Gastroesophageal sphincter (tissue), 4 donors: ENCODE results near the gene ACBD6. TPM values are rescaled to one million over a fixed set of nuclear protein-coding genes. Genes with fewer than 3 reads are reported as not detected.

Experiments
- ATAC-seq: fragments of 150-250 bp; one replicate; pipeline ENCODE4 v1.9.1; 2016; ENCODE audit warnings: mild to moderate bottlenecking, moderate library complexity
- H3K27ac ChIP-seq, 4 donors: fragments of 200-600 bp; sonication (generic) in 3 of 4; 1 replicate in 3 of 4; 2 replicates in 1 of 4; pipeline ENCODE4 v1.5.1; 2016 to 2019
- H3K27me3 ChIP-seq: fragments of 200-600 bp; sonication (generic); one replicate; pipeline ENCODE4 v1.5.1; 2019
- H3K36me3 ChIP-seq, 2 donors: fragments of 200-600 bp; sonication (generic); one replicate each; pipeline ENCODE4 v1.5.1; 2019; ENCODE audit warnings: control low read depth in 1 of 2
- H3K4me1 ChIP-seq, 3 donors: fragments of 200-600 bp; sonication (generic); 1 replicate in 2 of 3; 2 replicates in 1 of 3; pipeline ENCODE4 v1.5.1; 2016 to 2019; ENCODE audit warnings: control low read depth in 2 of 3
- H3K4me3 ChIP-seq, 2 donors: fragments of 200-600 bp; sonication (generic); one replicate each; pipeline ENCODE4 v1.5.1; 2019; ENCODE audit warnings: mild to moderate bottlenecking in 1 of 2, moderate library complexity in 1 of 2
- H3K9me3 ChIP-seq, 3 donors: fragments of 200-600 bp; sonication (generic); one replicate each; pipeline ENCODE4 v1.5.1; 2017 to 2019; ENCODE audit warnings: control low read depth in 2 of 3
- CTCF ChIP-seq, 4 experiments: fragments of 200-600 bp in 2 of 4; fragments of 450-650 bp in 2 of 4; sonication (generic) in 1 of 4; IDR thresholded peaks; one replicate each; pipeline ENCODE4 v1.5.1; 2017 to 2019; ENCODE audit warnings: antibody characterized with exemption in 4 of 4, mild to moderate bottlenecking in 2 of 4, moderate library complexity in 2 of 4
- EP300 ChIP-seq: sonication (generic); formaldehyde crosslinking; IDR thresholded peaks from one replicate; pipeline ENCODE4 v1.6.1; 2017; ENCODE audit warnings: antibody characterized with exemption, mild to moderate bottlenecking
- POLR2A ChIP-seq, 2 donors: fragments of 450-650 bp; IDR thresholded peaks; one replicate each; pipeline ENCODE4 v1.6.1; 2017; ENCODE audit warnings: antibody characterized with exemption in 2 of 2, mild to moderate bottlenecking in 2 of 2, moderate library complexity in 1 of 2
- POLR2AphosphoS5 ChIP-seq: sonication (generic); formaldehyde crosslinking; IDR thresholded peaks from one replicate; pipeline ENCODE4 v1.6.1; 2017; ENCODE audit warnings: antibody characterized with exemption
- WGBS, 2 donors: methylation state at CpG; one replicate each; pipeline ENCODE4 v1.1.5; 2018; ENCODE audit warnings: low coverage in 1 of 2; 5-methylcytosine and 5-hydroxymethylcytosine counted together
- total RNA-seq, 4 donors: library from RNA; depleted of rRNA; stranded (reverse); fragments of >200 nt; gene quantifications; one replicate each; pipeline ENCODE4 v1.1.0, GENCODE V29; 2016

ACBD6 gene
- total RNA-seq, 4 donors from 2014 or later: 27.1 to 41.3 (median 39.7) TPM

- Histone ChIP-seq H3K4me3 (no peak overlapping the region), H3K27ac (no peak overlapping the region), H3K4me1 (peaks cover 0 to 8% (median 0%) of the 10 kb centered on the region in 3 donors), H3K27me3 (peaks cover 29% of the 10 kb centered on the region), H3K9me3 (no peaks in the 10 kb centered on the region), H3K36me3 (no peaks in the 10 kb centered on the region)
- TF ChIP-seq CTCF (IDR thresholded peaks at IDR 0.05) (no peak), POLR2AphosphoS5 (no peak), EP300 (no peak), POLR2A (IDR thresholded peaks at IDR 0.05) (no peak)
- 93% methylated on average over 3 of the region's 12 CpGs; no CpG with 5 or more reads in 1 of the 2 donors for WGBS, 2 donors
- ATAC-seq: no peak
Measured at GRCh38 chr1:180267211-180267561, 235.2 kb downstream of the ACBD6 start.

GRCh38 chr1:180266275-180267210 lies 235.8 kb downstream of the ACBD6 start:
- Histone ChIP-seq H3K27ac (no peak overlapping the region), H3K4me1 (peaks cover 0 to 14% (median 0%) of the 10 kb centered on the region in 3 donors), H3K27me3 (peaks cover 29% of the 10 kb centered on the region), H3K36me3 (no peaks in the 10 kb centered on the region), H3K9me3 (no peaks in the 10 kb centered on the region), H3K4me3 (no peak overlapping the region)
- no peak for ATAC-seq
- TF ChIP-seq POLR2A (IDR thresholded peaks at IDR 0.05): no peak
- TF ChIP-seq EP300: no peak
- no peak for TF ChIP-seq POLR2AphosphoS5
- no peak for TF ChIP-seq CTCF (IDR thresholded peaks at IDR 0.05)
- WGBS, 2 donors: 82 to 97% methylated on average over 4 to 6 of the region's 28 CpGs

- peaks cover 34% of the 10 kb centered on the region for H3K27me3 ChIP-seq
- no peak for TF ChIP-seq POLR2AphosphoS5
- TF ChIP-seq POLR2A (IDR thresholded peaks at IDR 0.05): no peak
- no peak for TF ChIP-seq CTCF (IDR thresholded peaks at IDR 0.05)
- TF ChIP-seq EP300: no peak
- 43 to 71% methylated on average over 1 to 3 of the region's 4 CpGs for WGBS, 2 donors
Measured at GRCh38 chr1:180265871-180266270, 236.5 kb downstream of the ACBD6 start.

GRCh38 chr1:180265201-180265600 lies 237.2 kb downstream of the ACBD6 start:
- Histone ChIP-seq H3K9me3 (no peaks in the 10 kb centered on the region), H3K27me3 (peaks cover 41% of the 10 kb centered on the region), H3K27ac (no peak overlapping the region), H3K36me3 (no peaks in the 10 kb centered on the region), H3K4me1 (peaks cover 0 to 19% (median 0%) of the 10 kb centered on the region in 3 donors), H3K4me3 (no peak overlapping the region)
- ATAC-seq: no peak
- WGBS, 2 donors: 54 to 79% methylated on average over 4 to 8 of the region's 9 CpGs
- TF ChIP-seq POLR2AphosphoS5 (no peak), EP300 (no peak), CTCF (IDR thresholded peaks at IDR 0.05) (no peak), POLR2A (IDR thresholded peaks at IDR 0.05) (no peak)

More at GRCh38 chr1:180265871-180266270, 236.5 kb downstream of the ACBD6 start:
- Histone ChIP-seq H3K4me1 (peaks cover 0 to 19% (median 0%) of the 10 kb centered on the region in 3 donors), H3K36me3 (no peaks in the 10 kb centered on the region), H3K27ac (no peak overlapping the region), H3K9me3 (no peaks in the 10 kb centered on the region), H3K4me3 (no peak overlapping the region)
- ATAC-seq: no peak
